HepG2 (cell line): ENCODE measurements around the gene SUPT6H. TPM values are rescaled to one million over a fixed set of nuclear protein-coding genes. Genes with fewer than 3 reads are reported as not detected.
A peak's percentile ranks its signal among the peaks of the same experiment; 100 is the strongest.

Source experiments
- ATRX ChIP-seq: sonication (generic); formaldehyde crosslinking; IDR thresholded peaks from 2 replicates; pipeline ENCODE4 v1.4.0; 2020; ENCODE audit warnings: missing genetic modification reagents, borderline replicate concordance
- BHLHE40 ChIP-seq: IDR thresholded peaks from 2 replicates; pipeline ENCODE4 v1.6.1; 2011; ENCODE audit warnings: low read length, improper control_type of control experiment
- HNRNPL ChIP-seq: fragments of 200-400 bp; formaldehyde crosslinking; IDR thresholded peaks from 2 replicates; pipeline ENCODE4 v1.6.1; 2017; ENCODE audit warnings: mild to moderate bottlenecking, low read depth, low read length
- REL ChIP-seq: sonication (generic); formaldehyde crosslinking; conservative IDR thresholded peaks from 2 replicates; pipeline ENCODE4 v1.8.0; 2022; ENCODE audit warnings: mild to moderate bottlenecking, missing genetic modification reagents, moderate library complexity
- SOX5 ChIP-seq: IDR thresholded peaks from 2 replicates; pipeline ENCODE4 v1.6.1; 2016; ENCODE audit warnings: borderline replicate concordance
- SRSF4 ChIP-seq: fragments of 200-400 bp; formaldehyde crosslinking; IDR thresholded peaks from one replicate; pipeline ENCODE4 v1.6.1; 2018; ENCODE audit warnings: mild to moderate bottlenecking, low read depth, low read length, moderate library complexity; ENCODE audit not compliant: poor library complexity, severe bottlenecking
- ZBTB38 ChIP-seq: sonication (generic); formaldehyde crosslinking; IDR thresholded peaks from 2 replicates; pipeline ENCODE4 v1.5.1; 2020; ENCODE audit warnings: mild to moderate bottlenecking, missing genetic modification reagents
- ZNF546 ChIP-seq: sonication (generic); formaldehyde crosslinking; conservative IDR thresholded peaks from 2 replicates; pipeline ENCODE4 v1.8.1; 2023; ENCODE audit warnings: mild to moderate bottlenecking, missing genetic modification reagents
- ZNF878 ChIP-seq: sonication (generic); formaldehyde crosslinking; IDR thresholded peaks from 2 replicates; pipeline ENCODE4 v1.8.1; 2023; ENCODE audit warnings: mild to moderate bottlenecking, missing genetic modification reagents, moderate library complexity
- ZNF879 ChIP-seq: sonication (generic); formaldehyde crosslinking; IDR thresholded peaks from 2 replicates; pipeline ENCODE4 v1.8.1; 2023; ENCODE audit warnings: missing genetic modification reagents
- ZSCAN20 ChIP-seq: sonication (generic); formaldehyde crosslinking; IDR thresholded peaks from 2 replicates; pipeline ENCODE4 v1.4.0; 2020; ENCODE audit warnings: missing genetic modification reagents, mild to moderate bottlenecking, borderline replicate concordance
- ZZZ3 ChIP-seq: sonication (generic); formaldehyde crosslinking; IDR thresholded peaks from 2 replicates; pipeline ENCODE4 v1.4.0; 2020; ENCODE audit warnings: missing genetic modification reagents, mild to moderate bottlenecking, borderline replicate concordance
- polyA plus RNA-seq, 8 experiments: library from polyadenylated mRNA; depleted of rRNA in 3 of 8; stranded (reverse) in 7 of 8; unstranded in 1 of 8; fragments of >200 nt; fragmentation: Illumina TruSeq in 4 of 8; extraction: Trizol in 4 of 8; gene quantifications; 2 replicates each; pipeline versions ENCODE4 v1.2.1 to v1.2.3, GENCODE V29; 2011 to 2016; ENCODE audit warnings: low read depth in 4 of 8, missing spikeins in 1 of 8, mixed read lengths in 1 of 8; ENCODE audit not compliant: insufficient read depth in 1 of 8
- total RNA-seq, 5 experiments: library from RNA; depleted of rRNA; stranded (reverse); fragments of >200 nt; fragmentation: Illumina TruSeq; extraction: Trizol; gene quantifications; 2 replicates each; pipeline ENCODE4 v1.2.3, GENCODE V29; 2016; ENCODE audit warnings: low read depth in 1 of 5
- TF ChIP-seq, protein P1 (sequence below): sonication (generic); formaldehyde crosslinking; IDR thresholded peaks from 2 replicates; pipeline ENCODE4 v1.4.0; 2020; ENCODE audit warnings: missing genetic modification reagents, borderline replicate concordance
- TF ChIP-seq, protein P2 (sequence below): sonication (generic); formaldehyde crosslinking; IDR thresholded peaks from 2 replicates; pipeline ENCODE4 v1.4.0; 2020; ENCODE audit warnings: missing genetic modification reagents

Gene SUPT6H
- total and polyA plus RNA-seq, 2 of the 13 experiments (the other 11 are each of a cell fraction or from before 2014, with no cell fraction given): 32.7 to 39.9 TPM

GRCh38 chr17:28662527-28662829 lies 473 bp downstream of the SUPT6H start (continued):
- TF ChIP-seq, protein P1, sequence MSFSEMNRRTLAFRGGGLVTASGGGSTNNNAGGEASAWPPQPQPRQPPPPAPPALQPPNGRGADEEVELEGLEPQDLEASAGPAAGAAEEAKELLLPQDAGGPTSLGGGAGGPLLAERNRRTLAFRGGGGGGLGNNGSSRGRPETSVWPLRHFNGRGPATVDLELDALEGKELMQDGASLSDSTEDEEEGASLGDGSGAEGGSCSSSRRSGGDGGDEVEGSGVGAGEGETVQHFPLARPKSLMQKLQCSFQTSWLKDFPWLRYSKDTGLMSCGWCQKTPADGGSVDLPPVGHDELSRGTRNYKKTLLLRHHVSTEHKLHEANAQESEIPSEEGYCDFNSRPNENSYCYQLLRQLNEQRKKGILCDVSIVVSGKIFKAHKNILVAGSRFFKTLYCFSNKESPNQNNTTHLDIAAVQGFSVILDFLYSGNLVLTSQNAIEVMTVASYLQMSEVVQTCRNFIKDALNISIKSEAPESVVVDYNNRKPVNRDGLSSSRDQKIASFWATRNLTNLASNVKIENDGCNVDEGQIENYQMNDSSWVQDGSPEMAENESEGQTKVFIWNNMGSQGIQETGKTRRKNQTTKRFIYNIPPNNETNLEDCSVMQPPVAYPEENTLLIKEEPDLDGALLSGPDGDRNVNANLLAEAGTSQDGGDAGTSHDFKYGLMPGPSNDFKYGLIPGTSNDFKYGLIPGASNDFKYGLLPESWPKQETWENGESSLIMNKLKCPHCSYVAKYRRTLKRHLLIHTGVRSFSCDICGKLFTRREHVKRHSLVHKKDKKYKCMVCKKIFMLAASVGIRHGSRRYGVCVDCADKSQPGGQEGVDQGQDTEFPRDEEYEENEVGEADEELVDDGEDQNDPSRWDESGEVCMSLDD (CRISPR knock-in tag): peak; percentile 11; the same call in 1 of the 2 replicates
- 0 out of 2 replicates have a peak, but pooled peaks have one; percentile 4 for TF ChIP-seq HNRNPL
- no peak for TF ChIP-seq ZBTB38 (CRISPR knock-in tag)
- no peak for TF ChIP-seq ATRX (CRISPR knock-in tag)
- TF ChIP-seq BHLHE40: no peak
- no peak; the same call in 1 of the 2 replicates for TF ChIP-seq REL (CRISPR knock-in tag)
- TF ChIP-seq ZNF879: 0 out of 2 replicates have a peak, but pooled peaks have one; percentile 17
- TF ChIP-seq ZZZ3: peak; percentile 4; the same call in 1 of the 2 replicates
- TF ChIP-seq ZNF878: 0 out of 2 replicates have a peak, but pooled peaks have one; percentile 5
- no peak for TF ChIP-seq SRSF4
- 0 out of 2 replicates have a peak, but pooled peaks have one; percentile 46 for TF ChIP-seq ZNF546
- TF ChIP-seq, protein P2, sequence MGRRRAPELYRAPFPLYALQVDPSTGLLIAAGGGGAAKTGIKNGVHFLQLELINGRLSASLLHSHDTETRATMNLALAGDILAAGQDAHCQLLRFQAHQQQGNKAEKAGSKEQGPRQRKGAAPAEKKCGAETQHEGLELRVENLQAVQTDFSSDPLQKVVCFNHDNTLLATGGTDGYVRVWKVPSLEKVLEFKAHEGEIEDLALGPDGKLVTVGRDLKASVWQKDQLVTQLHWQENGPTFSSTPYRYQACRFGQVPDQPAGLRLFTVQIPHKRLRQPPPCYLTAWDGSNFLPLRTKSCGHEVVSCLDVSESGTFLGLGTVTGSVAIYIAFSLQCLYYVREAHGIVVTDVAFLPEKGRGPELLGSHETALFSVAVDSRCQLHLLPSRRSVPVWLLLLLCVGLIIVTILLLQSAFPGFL (CRISPR knock-in tag): no peak
- TF ChIP-seq SOX5: peak; percentile 2; the same call in 1 of the 2 replicates
- TF ChIP-seq ZSCAN20 (CRISPR knock-in tag): 0 out of 2 replicates have a peak, but pooled peaks have one; percentile 47
